CD4-positive, CD25-positive, alpha-beta regulatory T cell (primary cell): ENCODE measurements around the gene HEATR5A. TPM values are rescaled to one million over a fixed set of nuclear protein-coding genes. Genes with fewer than 3 reads are reported as not detected.

Experiments used
- ATAC-seq, 2 donors: fragments of 150-1000 bp; cut with Tn5 transposase; one replicate each; pipeline ENCODE4 v1.10.0; 2021; ENCODE audit warnings: low read depth in 2 of 2, moderate number of reproducible peaks in 2 of 2, moderate library complexity in 1 of 2
- DNase-seq, 3 donors: peaks; one replicate each; pipeline versions ENCODE4 v3.0.0 to v3.0.0-alpha.2; 2012 to 2022; ENCODE audit warnings: mixed read lengths in 1 of 3
- H3K27ac ChIP-seq: one replicate; pipeline ENCODE4 v1.7.0; 2013; ENCODE audit warnings: mild to moderate bottlenecking, low read length; ENCODE audit not compliant: insufficient read depth, poor library complexity, severe bottlenecking
- H3K27me3 ChIP-seq: one replicate; pipeline ENCODE4 v1.7.0; 2013; ENCODE audit warnings: low read length; ENCODE audit not compliant: control insufficient read depth, insufficient read depth
- H3K36me3 ChIP-seq: one replicate; pipeline ENCODE4 v1.7.0; 2013; ENCODE audit warnings: mild to moderate bottlenecking, low read length, moderate library complexity; ENCODE audit not compliant: control insufficient read depth, insufficient read depth
- H3K4me1 ChIP-seq: 2 replicates; pipeline ENCODE4 v1.7.0; 2013; ENCODE audit warnings: mild to moderate bottlenecking, low read length; ENCODE audit not compliant: insufficient read depth, control insufficient read depth, poor library complexity, severe bottlenecking
- H3K4me3 ChIP-seq: one replicate; pipeline ENCODE4 v1.7.0; 2013; ENCODE audit warnings: low read depth, mild to moderate bottlenecking, low read length, moderate library complexity
- H3K9me3 ChIP-seq, 2 experiments: 1 replicate in 1 of 2; 2 replicates in 1 of 2; pipeline ENCODE4 v1.7.0; 2013; ENCODE audit warnings: low read length in 2 of 2, mild to moderate bottlenecking in 1 of 2, moderate library complexity in 1 of 2; ENCODE audit not compliant: control insufficient read depth in 2 of 2
- H3K27ac Mint-ChIP-seq, 3 donors: one replicate each; pipeline ENCODE4 v1.8.0; 2020 to 2022; ENCODE audit warnings: mild to moderate bottlenecking in 3 of 3, mixed read lengths in 3 of 3, moderate library complexity in 2 of 3
- H3K27me3 Mint-ChIP-seq: one replicate; pipeline ENCODE4 v1.8.0; 2022; ENCODE audit warnings: mild to moderate bottlenecking, mixed read lengths
- H3K36me3 Mint-ChIP-seq: one replicate; pipeline ENCODE4 v1.8.0; 2020; ENCODE audit warnings: mixed read lengths
- H3K4me1 Mint-ChIP-seq, 4 donors: one replicate each; pipeline ENCODE4 v1.8.0; 2020 to 2022; ENCODE audit warnings: mixed read lengths in 4 of 4, mild to moderate bottlenecking in 1 of 4
- H3K4me3 Mint-ChIP-seq, 4 donors: one replicate each; pipeline ENCODE4 v1.8.0; 2020 to 2022; ENCODE audit warnings: mild to moderate bottlenecking in 4 of 4, mixed read lengths in 4 of 4, moderate library complexity in 3 of 4
- H3K9me3 Mint-ChIP-seq, 7 donors: one replicate each; pipeline ENCODE4 v1.8.0; 2020 to 2022; ENCODE audit warnings: mixed read lengths in 7 of 7, mild to moderate bottlenecking in 3 of 7, moderate library complexity in 2 of 7
- polyA plus RNA-seq, 4 donors: library from polyadenylated mRNA; unstranded; fragments of 300-500 nt; fragmentation: Illumina TruSeq; gene quantifications; one replicate each; pipeline ENCODE4 v1.2.3, GENCODE V29; 2021
- total RNA-seq: library from RNA; stranded (reverse); gene quantifications from one replicate; pipeline ENCODE4 v1.2.3, GENCODE V29; 2022

The HEATR5A gene
- total and polyA plus RNA-seq, 5 donors from 2014 or later = 4.2 to 11.4 (median 6.1) TPM

- Mint-ChIP-seq H3K4me1 (no peaks in the 10 kb centered on the region), H3K27me3 (no peaks in the 10 kb centered on the region), H3K9me3 (no peaks in the 10 kb centered on the region), H3K4me3 (no peak overlapping the region), H3K36me3 (peaks cover 19% of the 10 kb centered on the region), H3K27ac (peak overlapping the region in 1 of 3 donors; percentile 25)
- DNase-seq (no peak), ATAC-seq (no peak)
- H3K4me1 ChIP-seq = no peaks in the 10 kb centered on the region
- H3K4me3 ChIP-seq = no peak overlapping the region
- no peak overlapping the region for H3K27ac ChIP-seq
- H3K27me3 ChIP-seq = no peaks in the 10 kb centered on the region
- no peaks in the 10 kb centered on the region for H3K9me3 ChIP-seq
- H3K36me3 ChIP-seq = peaks cover 4% of the 10 kb centered on the region
Measured at GRCh38 chr14:31297701-31298344, 122.5 kb downstream of the HEATR5A start.

- Mint-ChIP-seq H3K27me3 (no peaks in the 10 kb centered on the region), H3K4me1 (no peaks in the 10 kb centered on the region), H3K27ac (no peak overlapping the region), H3K36me3 (peaks cover 17% of the 10 kb centered on the region), H3K4me3 (no peak overlapping the region), H3K9me3 (no peaks in the 10 kb centered on the region)
- Histone ChIP-seq H3K27ac (no peak overlapping the region), H3K4me1 (no peaks in the 10 kb centered on the region), H3K36me3 (peaks cover 4% of the 10 kb centered on the region), H3K9me3 (no peaks in the 10 kb centered on the region), H3K27me3 (no peaks in the 10 kb centered on the region), H3K4me3 (no peak overlapping the region)
- no peak for ATAC-seq
- DNase-seq = no peak
Measured at GRCh38 chr14:31297112-31297511, 123.2 kb downstream of the HEATR5A start.

GRCh38 chr14:31294746-31295405 lies 125.5 kb downstream of the HEATR5A start:
- peaks cover 5% of the 10 kb centered on the region for H3K36me3 Mint-ChIP-seq
- H3K4me1 Mint-ChIP-seq = no peaks in the 10 kb centered on the region
- Histone ChIP-seq H3K36me3 (no peaks in the 10 kb centered on the region), H3K27ac (no peak overlapping the region), H3K4me1 (no peaks in the 10 kb centered on the region), H3K9me3 (no peaks in the 10 kb centered on the region), H3K27me3 (no peaks in the 10 kb centered on the region), H3K4me3 (no peak overlapping the region)
- no peak overlapping the region for H3K4me3 Mint-ChIP-seq
- DNase-seq (no peak), ATAC-seq (no peak)
- no peaks in the 10 kb centered on the region for H3K9me3 Mint-ChIP-seq
- H3K27ac Mint-ChIP-seq = no peak overlapping the region
- no peaks in the 10 kb centered on the region for H3K27me3 Mint-ChIP-seq

- no peaks in the 10 kb centered on the region for H3K36me3 Mint-ChIP-seq
- no peaks in the 10 kb centered on the region for H3K27me3 Mint-ChIP-seq
- H3K4me1 Mint-ChIP-seq = no peaks in the 10 kb centered on the region
- H3K4me3 ChIP-seq = no peak overlapping the region
- no peaks in the 10 kb centered on the region for H3K4me1 ChIP-seq
- ATAC-seq = no peak
- DNase-seq = no peak
- no peak overlapping the region for H3K27ac ChIP-seq
- no peaks in the 10 kb centered on the region for H3K9me3 ChIP-seq
- no peaks in the 10 kb centered on the region for H3K9me3 Mint-ChIP-seq
- H3K36me3 ChIP-seq = no peaks in the 10 kb centered on the region
- no peak overlapping the region for H3K4me3 Mint-ChIP-seq
- H3K27ac Mint-ChIP-seq = no peak overlapping the region
- H3K27me3 ChIP-seq = no peaks in the 10 kb centered on the region
Measured at GRCh38 chr14:31292937-31293616, 127.3 kb downstream of the HEATR5A start.

- Mint-ChIP-seq H3K27ac (peak overlapping the region in 1 of 3 donors; percentile 9), H3K9me3 (peaks cover 0 to 2% (median 0%) of the 10 kb centered on the region in 7 donors), H3K36me3 (no peaks in the 10 kb centered on the region), H3K4me3 (no peak overlapping the region), H3K27me3 (peaks cover 8% of the 10 kb centered on the region), H3K4me1 (no peaks in the 10 kb centered on the region)
- H3K36me3 ChIP-seq = no peaks in the 10 kb centered on the region
- ATAC-seq (no peak), DNase-seq (no peak)
- H3K27me3 ChIP-seq = no peaks in the 10 kb centered on the region
- no peaks in the 10 kb centered on the region for H3K4me1 ChIP-seq
- no peak overlapping the region for H3K4me3 ChIP-seq
- H3K9me3 ChIP-seq = no peaks in the 10 kb centered on the region
- H3K27ac ChIP-seq = no peak overlapping the region
Measured at GRCh38 chr14:31291210-31291609, 129.1 kb downstream of the HEATR5A start.

- Mint-ChIP-seq H3K4me3 (peak overlapping the region in 1 of 4 donors; percentile 65), H3K36me3 (no peaks in the 10 kb centered on the region), H3K9me3 (peaks cover 0 to 2% (median 0%) of the 10 kb centered on the region in 7 donors), H3K27ac (no peak overlapping the region), H3K27me3 (peaks cover 8% of the 10 kb centered on the region), H3K4me1 (peaks cover 0 to 2% (median 0%) of the 10 kb centered on the region in 4 donors)
- Histone ChIP-seq H3K4me1 (no peaks in the 10 kb centered on the region), H3K36me3 (no peaks in the 10 kb centered on the region), H3K4me3 (no peak overlapping the region), H3K27me3 (no peaks in the 10 kb centered on the region), H3K9me3 (no peaks in the 10 kb centered on the region), H3K27ac (no peak overlapping the region)
- ATAC-seq (no peak), DNase-seq (no peak)
Measured at GRCh38 chr14:31287294-31287972, 132.9 kb downstream of the HEATR5A start.

- Histone ChIP-seq H3K36me3 (no peaks in the 10 kb centered on the region), H3K27me3 (no peaks in the 10 kb centered on the region), H3K4me3 (no peak overlapping the region), H3K27ac (no peak overlapping the region), H3K4me1 (no peaks in the 10 kb centered on the region), H3K9me3 (no peaks in the 10 kb centered on the region)
- Mint-ChIP-seq H3K36me3 (no peaks in the 10 kb centered on the region), H3K27ac (no peak overlapping the region), H3K27me3 (peaks cover 8% of the 10 kb centered on the region), H3K4me1 (peaks cover 0 to 2% (median 0%) of the 10 kb centered on the region in 4 donors), H3K9me3 (peaks cover 0 to 2% (median 0%) of the 10 kb centered on the region in 7 donors), H3K4me3 (no peak overlapping the region)
- ATAC-seq (no peak), DNase-seq (peak in 1 of 3 donors; percentile 27)
Measured at GRCh38 chr14:31286456-31287293, 133.7 kb downstream of the HEATR5A start.
